Endothelial cell (in vitro differentiated cells): Measurements from ENCODE around the gene NEBL. TPM values are rescaled to one million over a fixed set of nuclear protein-coding genes. Genes with fewer than 3 reads are reported as not detected.

ENCODE experiments used
- DNase-seq: peaks from one replicate; pipeline ENCODE4 v3.0.0; 2021; ENCODE audit warnings: low spot score
- H3K27ac Mint-ChIP-seq: one replicate; pipeline ENCODE4 v1.8.0; 2021; ENCODE audit warnings: mixed read lengths, inconsistent platforms; ENCODE audit not compliant: unreplicated experiment
- H3K27me3 Mint-ChIP-seq: one replicate; pipeline ENCODE4 v1.8.0; 2021; ENCODE audit warnings: mild to moderate bottlenecking, moderate library complexity, mixed read lengths, inconsistent platforms; ENCODE audit not compliant: unreplicated experiment
- H3K36me3 Mint-ChIP-seq: one replicate; pipeline ENCODE4 v1.8.0; 2021; ENCODE audit warnings: mild to moderate bottlenecking, low read depth, mixed read lengths, inconsistent platforms; ENCODE audit not compliant: unreplicated experiment
- H3K4me1 Mint-ChIP-seq: one replicate; pipeline ENCODE4 v1.8.0; 2021; ENCODE audit warnings: mild to moderate bottlenecking, mixed read lengths, inconsistent platforms; ENCODE audit not compliant: unreplicated experiment
- H3K4me3 Mint-ChIP-seq: one replicate; pipeline ENCODE4 v1.8.0; 2021; ENCODE audit warnings: mild to moderate bottlenecking, mixed read lengths, inconsistent platforms; ENCODE audit not compliant: unreplicated experiment
- H3K9me3 Mint-ChIP-seq: one replicate; pipeline ENCODE4 v1.8.0; 2021; ENCODE audit warnings: mixed read lengths, inconsistent platforms; ENCODE audit not compliant: unreplicated experiment
- total RNA-seq: library from RNA; stranded (reverse); fragmentation: NEBNext Ultra II Directional; extraction: Animal tissue kit (Norgen Biotek cat#: 25700); gene quantifications from one replicate; pipeline ENCODE4 v1.2.1, GENCODE V29; 2021; ENCODE audit not compliant: unreplicated experiment
- TF ChIP-seq, protein P1 (sequence below): fragments of 200-600 bp; sonication (generic); IDR thresholded peaks from one replicate; pipeline ENCODE4 v1.5.0; 2021; ENCODE audit warnings: antibody characterized with exemption; ENCODE audit not compliant: unreplicated experiment

Gene NEBL
- total RNA-seq, 1 donor from 2014 or later, result 1.7 TPM

DNA sequence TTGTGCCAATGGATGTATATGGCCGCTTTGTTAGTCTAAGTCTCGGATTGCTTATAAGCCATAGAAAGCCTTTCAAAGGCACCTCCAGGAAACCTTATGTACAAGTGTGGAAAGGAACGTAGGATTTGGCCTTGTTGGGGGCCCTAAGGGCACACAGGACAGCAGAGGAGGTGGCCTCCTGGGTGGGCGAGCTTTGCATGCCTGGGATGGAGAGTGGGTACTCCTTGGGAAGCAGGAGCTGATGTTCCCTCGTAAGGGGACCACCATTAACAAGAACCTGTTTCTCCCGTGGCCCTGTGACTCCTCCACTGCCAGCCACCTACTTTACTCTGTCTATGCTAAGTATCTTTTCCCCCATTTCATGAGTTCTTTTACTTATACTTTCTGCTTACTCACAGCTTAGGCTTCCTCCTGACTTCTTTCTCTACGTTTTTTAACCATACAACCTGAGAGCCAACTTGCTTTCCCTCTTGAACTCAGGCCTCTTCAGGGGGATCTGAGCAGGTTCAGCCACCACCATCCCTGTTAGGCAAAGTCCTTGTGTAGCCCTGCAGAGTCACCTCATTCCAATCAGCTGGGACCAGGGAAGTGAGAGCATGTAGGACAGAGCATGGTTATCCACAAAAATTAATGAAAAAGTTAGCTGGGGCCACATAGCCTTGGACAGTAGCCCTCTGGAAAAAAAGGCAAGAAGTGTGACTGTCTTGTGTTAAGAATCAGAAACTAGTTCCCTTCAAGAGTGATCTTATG is 118.9 kb downstream of the NEBL start:
- Mint-ChIP-seq H3K4me3 (no peak overlapping the region), H3K27me3 (no peaks in the 10 kb centered on the region), H3K36me3 (no peaks in the 10 kb centered on the region), H3K9me3 (no peaks in the 10 kb centered on the region), H3K27ac (no peak overlapping the region), H3K4me1 (no peaks in the 10 kb centered on the region)
- no peak for DNase-seq
- TF ChIP-seq, protein P1, sequence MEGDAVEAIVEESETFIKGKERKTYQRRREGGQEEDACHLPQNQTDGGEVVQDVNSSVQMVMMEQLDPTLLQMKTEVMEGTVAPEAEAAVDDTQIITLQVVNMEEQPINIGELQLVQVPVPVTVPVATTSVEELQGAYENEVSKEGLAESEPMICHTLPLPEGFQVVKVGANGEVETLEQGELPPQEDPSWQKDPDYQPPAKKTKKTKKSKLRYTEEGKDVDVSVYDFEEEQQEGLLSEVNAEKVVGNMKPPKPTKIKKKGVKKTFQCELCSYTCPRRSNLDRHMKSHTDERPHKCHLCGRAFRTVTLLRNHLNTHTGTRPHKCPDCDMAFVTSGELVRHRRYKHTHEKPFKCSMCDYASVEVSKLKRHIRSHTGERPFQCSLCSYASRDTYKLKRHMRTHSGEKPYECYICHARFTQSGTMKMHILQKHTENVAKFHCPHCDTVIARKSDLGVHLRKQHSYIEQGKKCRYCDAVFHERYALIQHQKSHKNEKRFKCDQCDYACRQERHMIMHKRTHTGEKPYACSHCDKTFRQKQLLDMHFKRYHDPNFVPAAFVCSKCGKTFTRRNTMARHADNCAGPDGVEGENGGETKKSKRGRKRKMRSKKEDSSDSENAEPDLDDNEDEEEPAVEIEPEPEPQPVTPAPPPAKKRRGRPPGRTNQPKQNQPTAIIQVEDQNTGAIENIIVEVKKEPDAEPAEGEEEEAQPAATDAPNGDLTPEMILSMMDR, result no peak

GRCh38 chr10:20776384-20777118 is 120.6 kb downstream of the NEBL start:
- no peak overlapping the region for H3K27ac Mint-ChIP-seq
- DNase-seq, result no peak
- H3K9me3 Mint-ChIP-seq, result no peaks in the 10 kb centered on the region
- H3K36me3 Mint-ChIP-seq, result no peaks in the 10 kb centered on the region
- no peaks in the 10 kb centered on the region for H3K4me1 Mint-ChIP-seq
- peaks cover 2% of the 10 kb centered on the region for H3K27me3 Mint-ChIP-seq
- H3K4me3 Mint-ChIP-seq, result no peak overlapping the region
- TF ChIP-seq, protein P1, result no peak

- Mint-ChIP-seq H3K9me3 (no peaks in the 10 kb centered on the region), H3K27ac (no peak overlapping the region), H3K36me3 (no peaks in the 10 kb centered on the region), H3K27me3 (peaks cover 5% of the 10 kb centered on the region), H3K4me1 (peaks cover 12% of the 10 kb centered on the region), H3K4me3 (no peak overlapping the region)
- TF ChIP-seq, protein P1, result no peak
- DNase-seq, result no peak
Observed at GRCh38 chr10:20771051-20771450, 126.1 kb downstream of the NEBL start.

DNA sequence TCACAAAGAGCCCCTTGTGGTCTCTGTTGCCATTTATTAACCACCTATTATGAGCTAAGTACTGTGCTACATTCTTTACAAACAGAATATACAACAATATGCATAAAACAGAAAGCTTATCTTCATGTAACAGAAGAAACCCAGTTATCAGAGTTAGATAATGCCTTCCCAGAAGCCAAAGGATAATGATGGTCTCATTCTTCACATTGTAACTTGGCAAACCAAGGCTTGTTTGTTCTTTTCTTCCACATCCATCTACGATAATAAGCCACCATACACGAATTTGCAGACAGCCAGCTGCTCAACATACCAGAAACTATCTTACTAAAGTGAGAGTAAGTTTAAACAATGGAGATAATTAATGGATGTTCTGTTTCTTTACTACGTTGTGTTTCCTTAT is 127.6 kb downstream of the NEBL start:
- TF ChIP-seq, protein P1, result no peak
- no peak overlapping the region for H3K27ac Mint-ChIP-seq
- H3K27me3 Mint-ChIP-seq, result peaks cover 5% of the 10 kb centered on the region
- DNase-seq, result no peak
- no peaks in the 10 kb centered on the region for H3K36me3 Mint-ChIP-seq
- no peak overlapping the region for H3K4me3 Mint-ChIP-seq
- H3K9me3 Mint-ChIP-seq, result no peaks in the 10 kb centered on the region
- peaks cover 12% of the 10 kb centered on the region for H3K4me1 Mint-ChIP-seq

- Mint-ChIP-seq H3K9me3 (no peaks in the 10 kb centered on the region), H3K27ac (no peak overlapping the region), H3K36me3 (no peaks in the 10 kb centered on the region), H3K27me3 (peaks cover 5% of the 10 kb centered on the region), H3K4me3 (no peak overlapping the region), H3K4me1 (peaks cover 12% of the 10 kb centered on the region)
- no peak for DNase-seq
- TF ChIP-seq, protein P1, result peak; percentile 15
Observed at GRCh38 chr10:20768843-20769242, 128.3 kb downstream of the NEBL start.
